ENCODE results near the gene TCEAL4. TPM values are rescaled to one million over a fixed set of nuclear protein-coding genes. Genes with fewer than 3 reads are reported as not detected.
A peak's percentile ranks its signal among the peaks of the same experiment; 100 is the strongest.

TCEAL4 gene
- total RNA-seq, 1 donor from 2014 or later: 18.0 TPM

DNA sequence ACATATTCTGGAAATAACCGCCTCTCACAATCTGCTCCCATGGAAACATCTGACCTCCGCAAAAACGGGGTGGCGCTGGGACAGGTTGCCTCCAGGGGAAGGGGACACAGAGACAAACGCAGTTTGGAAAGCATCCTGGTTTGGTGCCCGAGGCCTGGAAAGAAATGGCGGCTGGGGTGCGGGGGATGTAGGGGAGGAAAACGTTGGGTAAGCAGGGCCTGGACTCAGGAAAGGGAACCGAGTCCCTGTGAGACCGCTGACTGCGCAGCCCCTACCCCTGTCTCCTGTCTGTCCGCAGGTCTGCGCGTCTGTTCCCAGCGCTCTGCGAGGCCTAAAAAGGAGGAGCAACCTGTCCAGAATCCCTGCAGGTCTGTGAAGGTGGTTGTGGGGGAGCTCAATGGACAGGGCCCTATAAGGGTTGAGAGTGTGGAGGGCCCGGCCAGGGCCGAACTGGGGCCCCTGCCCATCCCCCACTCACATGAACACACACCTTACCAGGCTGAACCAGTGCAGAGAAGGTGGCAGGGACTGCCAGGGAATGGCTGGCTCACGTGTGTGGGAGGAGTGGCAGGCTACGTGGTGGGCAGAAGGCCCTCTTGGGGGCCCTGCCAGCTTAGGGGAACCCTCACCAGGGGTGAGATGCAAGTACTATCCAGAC, 23.1 kb downstream of the TCEAL4 start:
- intact Hi-C loops (cut with micrococcal nuclease): loop anchor here (5.0 kb wide), 1 partner anchor 79 kb away; the partner anchor contains the start of gene MORF4L2
- ATAC-seq (ENCODE audit: low read depth) (peak; percentile 18), DNase-seq (no peak)
- no peaks in the 10 kb centered on the region for H3K36me3 Mint-ChIP-seq (ENCODE audit: low read depth)
- peak overlapping the region; percentile 63 for H3K27ac Mint-ChIP-seq
- TF ChIP-seq, protein P1, sequence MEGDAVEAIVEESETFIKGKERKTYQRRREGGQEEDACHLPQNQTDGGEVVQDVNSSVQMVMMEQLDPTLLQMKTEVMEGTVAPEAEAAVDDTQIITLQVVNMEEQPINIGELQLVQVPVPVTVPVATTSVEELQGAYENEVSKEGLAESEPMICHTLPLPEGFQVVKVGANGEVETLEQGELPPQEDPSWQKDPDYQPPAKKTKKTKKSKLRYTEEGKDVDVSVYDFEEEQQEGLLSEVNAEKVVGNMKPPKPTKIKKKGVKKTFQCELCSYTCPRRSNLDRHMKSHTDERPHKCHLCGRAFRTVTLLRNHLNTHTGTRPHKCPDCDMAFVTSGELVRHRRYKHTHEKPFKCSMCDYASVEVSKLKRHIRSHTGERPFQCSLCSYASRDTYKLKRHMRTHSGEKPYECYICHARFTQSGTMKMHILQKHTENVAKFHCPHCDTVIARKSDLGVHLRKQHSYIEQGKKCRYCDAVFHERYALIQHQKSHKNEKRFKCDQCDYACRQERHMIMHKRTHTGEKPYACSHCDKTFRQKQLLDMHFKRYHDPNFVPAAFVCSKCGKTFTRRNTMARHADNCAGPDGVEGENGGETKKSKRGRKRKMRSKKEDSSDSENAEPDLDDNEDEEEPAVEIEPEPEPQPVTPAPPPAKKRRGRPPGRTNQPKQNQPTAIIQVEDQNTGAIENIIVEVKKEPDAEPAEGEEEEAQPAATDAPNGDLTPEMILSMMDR (IDR thresholded peaks at IDR 0.05): no peak
- no peaks in the 10 kb centered on the region for H3K9me3 Mint-ChIP-seq
- ChIA-PET CTCF (no interaction called here), POLR2A (interaction anchor here (1.1 kb wide), 1 partner anchor 79 kb away, joined by 8 read pairs; no protein-coding TSS in a partner anchor)
- no peaks in the 10 kb centered on the region for H3K27me3 Mint-ChIP-seq
- peaks cover 7% of the 10 kb centered on the region for H3K4me1 Mint-ChIP-seq
- peak overlapping the region; percentile 85 for H3K4me3 Mint-ChIP-seq

DNA sequence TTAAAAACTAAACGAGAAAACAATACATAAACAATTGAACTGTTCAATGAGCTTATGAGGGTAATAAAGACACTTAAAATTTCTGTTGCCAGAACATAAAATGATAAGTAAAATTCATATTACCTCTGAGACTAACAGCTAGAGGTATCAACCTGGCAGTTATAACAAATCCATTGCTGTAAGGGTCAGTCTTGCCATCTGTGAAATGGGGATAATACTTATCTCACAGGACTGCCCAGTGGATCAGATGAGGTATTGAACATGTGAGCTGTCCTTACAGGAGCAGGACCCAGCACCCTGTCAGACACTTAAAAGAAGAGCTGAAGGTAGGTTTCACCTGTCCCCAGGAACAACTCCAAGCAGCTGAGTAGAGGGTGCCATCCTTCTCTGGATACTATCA, 25.0 kb downstream of the TCEAL4 start:
- Mint-ChIP-seq H3K36me3 (ENCODE audit: low read depth) (no peaks in the 10 kb centered on the region), H3K4me1 (peaks cover 7% of the 10 kb centered on the region), H3K27me3 (no peaks in the 10 kb centered on the region), H3K27ac (no peak overlapping the region), H3K4me3 (peak overlapping the region; percentile 17), H3K9me3 (no peaks in the 10 kb centered on the region)
- TF ChIP-seq, protein P1 (IDR thresholded peaks at IDR 0.05): no peak
- ChIA-PET CTCF (no interaction called here), POLR2A (interaction anchor here (0.6 kb wide), 1 partner anchor 25 kb away, joined by 3 read pairs; no protein-coding TSS in a partner anchor)
- intact Hi-C loops (cut with micrococcal nuclease): no loop called here
- no peak for DNase-seq
- no peak for ATAC-seq (ENCODE audit: low read depth)

- no peaks in the 10 kb centered on the region for H3K36me3 Mint-ChIP-seq (ENCODE audit: low read depth)
- ATAC-seq (ENCODE audit: low read depth): no peak
- CTCF ChIA-PET: no interaction called here
- no peak for DNase-seq
- H3K9me3 Mint-ChIP-seq: no peaks in the 10 kb centered on the region
- H3K4me1 Mint-ChIP-seq: peaks cover under 1% of the 10 kb centered on the region
- TF ChIP-seq, protein P1 (IDR thresholded peaks at IDR 0.05): no peak
- no peak overlapping the region for H3K27ac Mint-ChIP-seq
- intact Hi-C loops (cut with micrococcal nuclease): no loop called here
- POLR2A ChIA-PET: no interaction called here
- H3K4me3 Mint-ChIP-seq: no peak overlapping the region
- no peaks in the 10 kb centered on the region for H3K27me3 Mint-ChIP-seq
Measured at GRCh38 chrX:103613362-103613890, 28.1 kb downstream of the TCEAL4 start.

- Mint-ChIP-seq H3K9me3 (no peaks in the 10 kb centered on the region), H3K4me3 (no peak overlapping the region), H3K36me3 (ENCODE audit: low read depth) (no peaks in the 10 kb centered on the region), H3K4me1 (no peaks in the 10 kb centered on the region), H3K27me3 (no peaks in the 10 kb centered on the region), H3K27ac (no peak overlapping the region)
- intact Hi-C loops (cut with micrococcal nuclease): no loop called here
- POLR2A ChIA-PET: no interaction called here
- ATAC-seq (ENCODE audit: low read depth) (no peak), DNase-seq (no peak)
- CTCF ChIA-PET: no interaction called here
- TF ChIP-seq, protein P1 (IDR thresholded peaks at IDR 0.05): no peak
Measured at GRCh38 chrX:103614999-103615398, 29.7 kb downstream of the TCEAL4 start.

GRCh38 chrX:103615781-103616371, 30.6 kb downstream of the TCEAL4 start:
- POLR2A ChIA-PET: no interaction called here
- H3K9me3 Mint-ChIP-seq: no peaks in the 10 kb centered on the region
- no peaks in the 10 kb centered on the region for H3K36me3 Mint-ChIP-seq (ENCODE audit: low read depth)
- H3K4me3 Mint-ChIP-seq: no peak overlapping the region
- CTCF ChIA-PET: no interaction called here
- H3K27me3 Mint-ChIP-seq: no peaks in the 10 kb centered on the region
- ATAC-seq (ENCODE audit: low read depth) (no peak), DNase-seq (no peak)
- no peaks in the 10 kb centered on the region for H3K4me1 Mint-ChIP-seq
- no peak overlapping the region for H3K27ac Mint-ChIP-seq
- intact Hi-C loops (cut with micrococcal nuclease): no loop called here
- TF ChIP-seq, protein P1 (IDR thresholded peaks at IDR 0.05): no peak
